OCI-LY7 (cell line): ENCODE results near the gene PCDHGB2. TPM values are rescaled to one million over a fixed set of nuclear protein-coding genes. Genes with fewer than 3 reads are reported as not detected.

Experiments used
- BruUV-seq: library from RNA; stranded (reverse); fragments of 400-500 nt; replicated peaks from 2 replicates; lab custom pipeline; 2021; lab: Mats Ljungman, UMichigan
- CTCF ChIA-PET: fragments of 300-600 bp; sonication (Branson Sonifier 250); formaldehyde crosslinking; loops from one replicate; lab custom pipeline; 2022; ENCODE audit warnings: antibody characterized with exemption; ENCODE audit not compliant: unreplicated experiment; lab: Charles Lee
- POLR2A ChIA-PET: fragments of 300-600 bp; sonication (Branson Sonifier 250); formaldehyde crosslinking; loops from one replicate; lab custom pipeline; 2022; ENCODE audit warnings: antibody characterized with exemption; lab: Charles Lee
- DNase-seq: peaks from one replicate; pipeline ENCODE4 v3.0.0-alpha.2; 2015; ENCODE audit warnings: low spot score
- H2AFZ ChIP-seq: fragments of 200-600 bp; sonication (generic), shearing (Covaris generic); 2 replicates; pipeline ENCODE4 v1.6.1; 2014; ENCODE audit warnings: mild to moderate bottlenecking, antibody characterized with exemption, low read length, moderate library complexity
- H3K27ac ChIP-seq: fragments of 200-600 bp; sonication (generic); 2 replicates; pipeline ENCODE4 v1.5.1; 2014; ENCODE audit warnings: mixed run types, low read depth, mild to moderate bottlenecking, moderate library complexity, low read length, inconsistent platforms; ENCODE audit not compliant: poor library complexity, severe bottlenecking
- H3K36me3 ChIP-seq: fragments of 200-600 bp; sonication (generic); 2 replicates; pipeline ENCODE4 v1.6.1; 2014; ENCODE audit warnings: mild to moderate bottlenecking, antibody characterized with exemption, low read length, moderate library complexity, mixed read lengths; ENCODE audit not compliant: insufficient read depth
- H3K4me1 ChIP-seq: fragments of 200-600 bp; sonication (generic); 2 replicates; pipeline ENCODE4 v1.5.1; 2014; ENCODE audit warnings: mild to moderate bottlenecking, low read length; ENCODE audit not compliant: insufficient read depth, poor library complexity, severe bottlenecking
- H3K4me2 ChIP-seq: fragments of 200-600 bp; sonication (generic); 2 replicates; pipeline ENCODE4 v1.6.1; 2014; ENCODE audit warnings: mild to moderate bottlenecking, low read length
- H3K4me3 ChIP-seq: fragments of 200-600 bp; sonication (generic); 2 replicates; pipeline ENCODE4 v1.5.1; 2014; ENCODE audit warnings: mild to moderate bottlenecking, low read depth, low read length; ENCODE audit not compliant: poor library complexity, severe bottlenecking
- H3K79me2 ChIP-seq: fragments of 200-600 bp; sonication (generic); 2 replicates; pipeline ENCODE4 v1.6.1; 2016; ENCODE audit warnings: low read depth, mild to moderate bottlenecking, low read length, moderate library complexity, mixed read lengths; ENCODE audit not compliant: insufficient read depth
- H3K9me2 ChIP-seq: fragments of 200-600 bp; sonication (generic); 2 replicates; pipeline ENCODE4 v1.6.1; 2016; ENCODE audit warnings: mild to moderate bottlenecking, low read length, mixed read lengths; ENCODE audit not compliant: insufficient read depth
- H3K9me3 ChIP-seq: fragments of 200-600 bp; sonication (generic); 2 replicates; pipeline ENCODE4 v1.6.1; 2014; ENCODE audit warnings: mild to moderate bottlenecking, mixed run types, low read length, mixed read lengths
- H4K20me1 ChIP-seq: fragments of 200-600 bp; sonication (generic); 2 replicates; pipeline ENCODE4 v1.6.1; 2014; ENCODE audit warnings: mild to moderate bottlenecking, antibody characterized with exemption, low read length, moderate library complexity, mixed read lengths; ENCODE audit not compliant: insufficient read depth
- EZH2phosphoT487 ChIP-seq: fragments of 200-600 bp; sonication (generic); IDR thresholded peaks from 2 replicates; pipeline ENCODE4 v1.6.1; 2018; ENCODE audit warnings: low read depth, borderline replicate concordance, mild to moderate bottlenecking, mixed run types, antibody characterized with exemption, low read length, moderate library complexity, mixed read lengths
- intact Hi-C: fragments of 100-400 bp; cut with micrococcal nuclease; formaldehyde crosslinking; loops from one replicate; pipeline ENCODE4 v1.10.0; 2022; ENCODE audit not compliant: unreplicated experiment
- total RNA-seq, 2 experiments: library from RNA; depleted of rRNA in 1 of 2; stranded (reverse); fragments of >200 nt in 1 of 2; shearing (Covaris generic) in 1 of 2; gene quantifications; 2 replicates each; pipeline ENCODE4 v1.2.3, GENCODE V29; 2014 to 2022
- TF ChIP-seq, protein P1 (sequence below): fragments of 200-600 bp; sonication (generic); conservative IDR thresholded peaks from 2 replicates; pipeline ENCODE4 v1.5.1; 2014; ENCODE audit warnings: mild to moderate bottlenecking, antibody characterized with exemption, low read length, moderate library complexity, mixed read lengths

PCDHGB2 gene
- total RNA-seq, 2 experiments from 2014 or later: 9.2 to 9.3 TPM

DNA sequence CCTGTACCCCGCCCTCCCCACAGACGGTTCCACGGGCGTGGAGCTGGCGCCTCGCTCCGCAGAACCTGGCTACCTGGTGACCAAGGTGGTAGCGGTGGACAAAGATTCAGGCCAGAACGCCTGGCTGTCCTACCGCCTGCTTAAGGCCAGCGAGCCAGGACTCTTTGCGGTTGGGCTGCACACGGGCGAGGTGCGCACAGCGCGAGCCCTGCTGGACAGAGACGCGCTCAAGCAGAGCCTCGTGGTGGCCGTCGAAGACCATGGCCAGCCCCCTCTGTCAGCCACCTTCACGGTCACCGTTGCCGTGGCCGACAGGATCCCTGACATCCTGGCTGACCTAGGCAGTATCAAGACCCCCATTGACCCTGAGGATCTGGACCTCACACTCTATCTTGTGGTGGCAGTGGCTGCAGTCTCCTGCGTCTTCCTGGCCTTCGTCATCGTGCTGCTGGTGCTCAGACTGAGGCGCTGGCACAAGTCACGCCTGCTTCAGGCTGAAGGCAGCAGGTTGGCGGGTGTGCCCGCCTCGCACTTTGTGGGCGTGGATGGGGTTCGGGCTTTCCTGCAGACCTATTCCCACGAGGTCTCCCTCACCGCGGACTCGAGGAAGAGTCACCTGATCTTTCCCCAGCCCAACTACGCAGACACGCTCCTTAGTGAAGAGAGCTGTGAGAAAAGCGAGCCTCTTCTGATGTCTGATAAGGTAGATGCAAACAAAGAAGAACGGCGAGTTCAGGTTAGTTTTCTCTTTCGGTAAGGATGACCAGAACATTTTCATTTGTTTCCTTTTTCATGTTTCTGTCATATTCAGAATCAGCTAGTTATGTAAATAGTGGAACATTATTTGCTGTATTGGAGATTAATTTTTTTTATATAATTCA is 6.5 kb downstream of the PCDHGB2 start:
- Histone ChIP-seq H3K9me3 (no peaks in the 10 kb centered on the region; the same call in 1 of the 2 replicates), H2AFZ (no peak overlapping the region), H3K9me2 (no peaks in the 10 kb centered on the region), H3K4me1 (peaks cover 35% of the 10 kb centered on the region), H4K20me1 (no peaks in the 10 kb centered on the region), H3K36me3 (peaks cover 24% of the 10 kb centered on the region), H3K4me3 (no peak overlapping the region), H3K79me2 (peaks cover 17% of the 10 kb centered on the region; the same call in 1 of the 2 replicates), H3K27ac (no peak overlapping the region), H3K4me2 (no peak overlapping the region)
- intact Hi-C loops: no loop called here
- CTCF ChIA-PET: no interaction called here
- DNase-seq: no peak
- POLR2A ChIA-PET: interaction anchor here (0.7 kb wide), 1 partner anchor 141 kb away, joined by 3 read pairs; no protein-coding TSS in a partner anchor
- TF ChIP-seq, protein P1, sequence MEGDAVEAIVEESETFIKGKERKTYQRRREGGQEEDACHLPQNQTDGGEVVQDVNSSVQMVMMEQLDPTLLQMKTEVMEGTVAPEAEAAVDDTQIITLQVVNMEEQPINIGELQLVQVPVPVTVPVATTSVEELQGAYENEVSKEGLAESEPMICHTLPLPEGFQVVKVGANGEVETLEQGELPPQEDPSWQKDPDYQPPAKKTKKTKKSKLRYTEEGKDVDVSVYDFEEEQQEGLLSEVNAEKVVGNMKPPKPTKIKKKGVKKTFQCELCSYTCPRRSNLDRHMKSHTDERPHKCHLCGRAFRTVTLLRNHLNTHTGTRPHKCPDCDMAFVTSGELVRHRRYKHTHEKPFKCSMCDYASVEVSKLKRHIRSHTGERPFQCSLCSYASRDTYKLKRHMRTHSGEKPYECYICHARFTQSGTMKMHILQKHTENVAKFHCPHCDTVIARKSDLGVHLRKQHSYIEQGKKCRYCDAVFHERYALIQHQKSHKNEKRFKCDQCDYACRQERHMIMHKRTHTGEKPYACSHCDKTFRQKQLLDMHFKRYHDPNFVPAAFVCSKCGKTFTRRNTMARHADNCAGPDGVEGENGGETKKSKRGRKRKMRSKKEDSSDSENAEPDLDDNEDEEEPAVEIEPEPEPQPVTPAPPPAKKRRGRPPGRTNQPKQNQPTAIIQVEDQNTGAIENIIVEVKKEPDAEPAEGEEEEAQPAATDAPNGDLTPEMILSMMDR: no peak
- no peak for TF ChIP-seq EZH2phosphoT487
- no TSS peak for BruUV-seq

DNA sequence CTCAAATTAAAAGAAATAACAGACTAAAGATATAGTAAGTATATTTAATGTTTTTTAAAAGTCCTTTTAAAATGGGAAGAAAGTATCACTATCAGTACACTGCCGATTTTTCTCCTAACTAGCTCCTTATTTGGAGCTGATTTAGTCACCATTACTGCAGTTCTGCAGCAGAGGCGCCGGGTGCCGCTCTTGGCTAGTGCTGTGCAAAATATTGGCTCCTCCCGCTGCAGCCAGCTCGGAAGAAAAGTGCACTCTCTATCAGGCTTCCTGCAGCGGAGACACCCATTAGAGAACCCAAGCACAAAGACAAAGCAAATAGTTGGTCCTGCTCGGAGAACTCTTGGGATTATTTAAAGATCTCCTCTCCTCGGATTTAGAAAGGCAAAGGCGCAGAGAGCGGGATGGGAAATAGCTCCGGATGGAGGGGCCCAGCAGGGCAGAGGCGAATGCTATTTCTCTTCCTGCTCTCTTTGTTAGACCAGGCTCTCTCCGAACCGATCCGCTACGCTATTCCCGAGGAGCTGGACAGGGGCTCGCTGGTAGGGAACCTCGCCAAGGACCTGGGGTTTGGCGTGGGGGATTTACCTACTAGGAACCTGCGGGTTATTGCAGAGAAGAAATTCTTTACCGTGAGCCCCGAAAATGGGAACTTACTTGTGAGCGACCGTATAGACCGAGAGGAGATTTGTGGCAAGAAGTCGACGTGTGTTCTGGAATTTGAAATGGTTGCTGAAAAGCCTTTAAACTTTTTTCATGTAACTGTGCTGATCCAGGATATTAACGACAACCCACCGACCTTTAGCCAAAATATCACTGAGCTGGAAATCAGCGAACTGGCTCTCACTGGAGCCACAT is 10.4 kb downstream of the PCDHGB2 start, which contains the start of gene PCDHGB3:
TSS of gene PCDHGB3 (plus strand) at position 249 of the 855 bp plus-strand sequence. CDS start at position 402, 153 bp downstream.
- Histone ChIP-seq H3K4me1 (peaks cover 12% of the 10 kb centered on the region), H4K20me1 (no peaks in the 10 kb centered on the region), H3K9me2 (no peaks in the 10 kb centered on the region), H3K4me3 (peak within 1 kb of the TSS; percentile 34), H2AFZ (peak within 1 kb of the TSS; percentile 73), H3K27ac (no peak within 1 kb of the TSS), H3K9me3 (no peaks in the 10 kb centered on the region), H3K79me2 (no peaks in the 10 kb centered on the region), H3K36me3 (peaks cover 17% of the 10 kb centered on the region), H3K4me2 (peak within 1 kb of the TSS; percentile 55)
- POLR2A ChIA-PET: interaction anchor here (0.5 to 1.6 kb wide), 12 partner anchors 11 to 685 kb away, joined by 3 to 7 read pairs (median 3); partner anchors contain the start of genes PCDHB15 and PCDHGB5
- no TSS peak for BruUV-seq
- DNase-seq: peak; percentile 61
- intact Hi-C loops: loop anchor here (5.0 kb wide), 1 partner anchor 187 kb away; no protein-coding TSS in a partner anchor
- CTCF ChIA-PET: interaction anchor here (0.6 to 1.5 kb wide), 10 partner anchors 10 to 194 kb away, joined by 3 to 5 read pairs (median 4); partner anchors contain the start of genes PCDHGA10, PCDHGA11 and PCDHGB2
- no peak for TF ChIP-seq EZH2phosphoT487
- TF ChIP-seq, protein P1: peak; percentile 72
